Hematopoietic multipotent progenitor cell treated with erythropoietin and hydrocortisone succinate and interleukin-3 and kit ligand, for 4 days (in vitro differentiated cells): Measurements from ENCODE around the gene TRIM2.
"Not testable (repeated sequence)": the region's sequence is repeated elsewhere in the genome, so short reads cannot be mapped to it uniquely, and the experiment has no call there.

Experiments
- DNase-seq: peaks from one replicate; pipeline ENCODE4 v3.0.0-alpha.2; 2015

The TRIM2 gene

DNA sequence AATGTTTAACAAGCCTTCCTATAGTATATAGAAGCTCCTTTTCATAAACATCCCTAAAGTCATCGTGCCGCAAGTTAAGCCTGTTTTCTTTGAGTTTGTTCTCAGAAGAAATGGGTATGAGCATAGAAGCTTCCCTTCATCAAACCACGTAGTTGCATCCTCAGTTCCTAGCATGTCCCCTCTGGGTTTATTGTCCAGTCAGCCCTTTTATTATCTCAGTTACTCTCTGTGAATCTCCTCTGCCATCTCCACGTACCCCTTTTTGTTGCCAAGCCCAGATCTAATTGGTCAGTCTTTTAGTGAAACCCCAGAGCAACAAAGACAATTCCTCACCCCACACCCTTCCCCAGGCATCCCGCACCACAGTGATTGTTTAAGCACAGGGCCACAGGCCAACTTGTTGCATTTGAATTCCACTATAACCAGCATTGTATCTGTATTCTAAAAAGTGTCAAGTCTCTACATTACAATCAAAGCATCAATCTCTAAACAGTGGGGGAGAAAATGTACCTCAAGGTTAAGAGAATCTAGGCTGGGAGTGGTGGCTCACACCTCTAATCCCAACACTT lies 12.4 kb upstream of the TRIM2 start:
- no peak for DNase-seq

DNA sequence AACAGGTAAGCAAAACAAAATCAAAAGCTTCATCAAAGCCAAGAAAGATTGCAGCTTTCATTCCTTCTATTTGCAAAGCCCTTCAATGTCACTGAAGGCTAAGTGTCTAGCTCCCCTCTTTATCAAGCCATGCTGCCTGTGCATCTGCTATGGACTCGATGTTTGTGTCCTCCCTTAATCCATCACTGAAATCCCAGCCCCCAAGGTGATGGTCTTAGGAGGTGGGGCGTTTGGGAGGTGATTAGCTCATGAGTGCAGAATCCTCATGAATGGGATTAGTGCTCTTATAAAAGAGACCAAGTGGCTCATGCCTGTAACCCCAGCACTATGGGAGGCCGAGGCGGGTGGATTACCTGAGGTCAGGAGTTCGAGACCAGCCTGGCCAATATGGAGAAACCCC lies 6.9 kb upstream of the TRIM2 start:
- DNase-seq: no peak

DNA sequence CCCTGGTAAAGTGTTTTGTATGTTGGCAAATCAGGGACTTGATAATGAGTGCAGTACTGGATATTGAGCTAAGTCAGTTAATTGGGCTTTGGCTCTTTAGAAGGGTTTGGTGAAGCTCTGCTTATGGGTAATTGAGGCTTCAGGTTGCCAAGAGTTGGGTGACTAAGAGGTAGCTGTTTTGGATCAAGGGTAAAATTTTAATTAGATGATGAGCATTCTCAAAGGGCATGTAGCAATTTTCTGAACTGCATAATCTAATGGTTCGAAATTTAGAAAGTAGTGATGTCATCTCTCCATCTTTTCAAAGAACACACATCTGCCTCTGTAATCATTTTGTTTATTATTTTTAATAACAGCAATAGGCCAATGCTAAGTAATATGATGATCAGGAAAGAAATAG lies 5.5 kb upstream of the TRIM2 start:
- DNase-seq: no peak

DNA sequence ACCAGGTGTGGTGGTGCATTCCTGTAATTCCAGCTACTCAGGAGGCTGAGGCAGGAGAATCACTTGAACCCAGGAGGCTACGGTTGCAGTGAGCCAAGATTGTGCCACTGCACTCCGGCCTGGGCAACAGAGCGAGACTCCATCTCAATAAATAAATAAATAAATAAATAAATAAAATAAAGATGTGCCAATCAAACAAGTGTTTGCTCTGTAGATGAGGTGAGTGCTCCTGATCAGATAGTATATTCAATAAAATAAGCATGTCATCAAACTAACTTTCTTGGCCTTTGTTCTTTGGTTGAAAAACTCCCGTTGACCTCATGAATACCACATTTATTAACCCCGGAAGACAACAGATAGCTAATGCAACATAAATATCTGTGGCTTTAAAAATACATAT lies 497 bp upstream of the TRIM2 start:
- not testable (repeated sequence) for DNase-seq

DNA sequence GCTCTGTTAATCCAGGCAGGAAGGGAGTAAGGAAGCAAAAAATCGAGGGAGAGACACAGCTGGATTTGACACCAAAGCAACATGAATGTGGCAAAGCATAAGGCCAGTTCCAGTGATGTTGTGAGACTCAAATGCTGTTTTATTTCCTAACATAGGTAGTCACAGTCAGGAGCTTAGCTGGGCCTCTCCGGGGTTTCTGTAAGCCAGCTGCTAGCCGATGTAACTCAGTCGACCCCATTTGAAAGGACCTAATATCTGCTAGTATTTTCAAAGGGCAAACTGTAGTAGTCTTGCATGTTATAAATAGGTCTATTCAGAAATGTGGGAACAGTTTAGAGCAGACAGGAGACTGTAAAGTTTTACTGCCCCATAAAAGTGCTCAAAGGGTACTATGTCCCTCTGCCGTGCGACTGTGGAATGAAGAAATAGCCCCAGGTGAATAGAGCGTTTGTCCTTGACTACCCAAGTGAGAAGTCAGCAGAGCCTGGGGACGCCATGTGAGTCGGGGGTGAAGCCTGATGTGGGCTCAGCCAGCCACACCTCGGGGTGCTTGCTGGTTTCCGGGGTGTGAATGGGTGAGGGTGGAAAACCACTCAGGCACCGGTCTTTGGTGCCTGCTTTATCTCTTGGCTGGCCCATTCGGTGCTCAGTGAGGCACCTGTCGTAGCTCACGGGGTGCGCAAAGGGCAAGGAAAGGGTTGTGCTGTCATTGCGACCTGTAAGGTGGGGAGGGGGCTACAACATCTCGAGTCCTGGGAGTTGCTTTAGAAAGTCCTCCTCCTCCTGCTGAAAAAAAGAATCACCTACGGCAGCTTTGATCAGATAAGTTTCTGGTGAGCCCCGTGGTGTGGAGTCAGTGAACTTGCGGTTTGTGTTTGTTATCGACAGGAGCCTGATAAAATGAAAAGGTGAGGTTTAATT lies 745 bp downstream of the TRIM2 start:
- DNase-seq: no peak

DNA sequence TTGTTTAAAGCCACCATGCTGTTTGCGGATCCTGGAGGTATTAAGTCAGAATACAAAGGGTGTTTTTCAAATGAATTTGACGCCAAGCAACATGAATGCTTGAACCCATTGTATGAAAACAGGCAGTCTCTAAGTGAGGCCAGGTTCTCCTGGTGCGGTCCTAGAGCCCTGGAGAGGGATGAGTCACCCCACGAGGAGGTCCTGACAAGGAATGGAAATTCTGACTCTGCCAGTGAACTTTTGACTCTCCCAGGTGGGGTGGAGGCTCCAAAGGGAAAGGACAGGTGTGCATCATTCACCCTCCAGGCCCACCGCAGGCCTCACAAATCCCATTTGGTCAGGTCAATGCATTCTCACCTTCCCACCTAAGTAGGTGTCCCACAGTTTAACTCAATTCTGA lies 1.5 kb downstream of the TRIM2 start:
- no peak for DNase-seq

DNA sequence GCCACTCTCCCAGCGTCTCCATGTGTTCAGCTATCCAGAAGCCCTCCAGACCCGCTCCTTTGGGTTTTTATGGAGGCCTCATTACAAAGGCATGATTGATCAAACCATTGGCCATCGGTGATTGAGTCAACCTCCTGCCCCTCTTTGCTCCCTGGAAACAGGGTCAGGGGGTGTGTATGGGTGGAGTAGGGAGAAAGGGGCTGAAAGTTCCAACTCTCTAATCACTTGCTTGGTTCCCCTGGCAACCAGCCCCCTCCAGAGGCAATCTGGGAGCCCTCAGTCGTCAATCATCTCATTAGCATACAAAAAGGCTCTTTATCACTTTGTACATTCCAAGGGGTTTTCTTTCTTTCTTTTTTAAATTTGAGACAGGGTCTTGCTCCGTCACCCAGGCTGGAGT lies 2.3 kb downstream of the TRIM2 start:
- no peak for DNase-seq

DNA sequence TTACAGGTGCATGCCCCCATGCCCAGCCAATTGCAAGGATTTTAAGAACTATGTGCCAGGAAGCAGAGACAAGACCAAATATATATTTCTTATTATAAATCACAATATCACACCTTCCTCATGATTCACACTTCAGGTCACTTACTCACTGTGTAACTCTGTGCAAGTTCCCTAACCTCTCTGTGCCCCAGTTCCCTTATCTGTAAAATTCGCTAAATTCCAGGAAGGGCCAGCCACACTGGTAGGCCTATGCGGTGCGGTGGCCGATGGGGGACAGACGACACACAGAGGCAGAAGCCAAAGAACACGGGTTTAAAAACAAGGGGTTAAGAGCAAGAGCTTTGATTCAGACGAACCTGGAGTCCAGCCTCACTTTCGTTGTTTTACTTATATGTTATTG lies 2.8 kb downstream of the TRIM2 start:
- no peak for DNase-seq

DNA sequence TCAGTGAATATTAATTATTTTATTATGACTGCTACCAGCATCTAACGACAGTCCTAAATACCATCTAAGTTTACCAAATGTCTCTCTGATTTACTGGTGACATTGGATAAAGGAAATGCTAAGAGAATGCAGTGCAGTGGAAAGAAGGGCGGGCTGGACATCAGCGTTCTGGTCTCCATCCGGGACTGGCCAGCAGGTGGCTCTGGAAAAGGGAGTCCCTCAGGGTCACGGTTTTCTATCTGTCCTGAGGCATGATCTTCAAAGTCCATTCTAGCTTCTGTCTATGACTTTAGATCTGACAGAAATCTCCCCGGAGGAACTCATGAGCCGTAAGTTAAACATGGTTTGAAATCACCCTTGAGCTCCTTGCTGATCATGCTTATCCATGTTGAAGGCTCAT lies 3.3 kb downstream of the TRIM2 start:
- peak; percentile 35 for DNase-seq

DNA sequence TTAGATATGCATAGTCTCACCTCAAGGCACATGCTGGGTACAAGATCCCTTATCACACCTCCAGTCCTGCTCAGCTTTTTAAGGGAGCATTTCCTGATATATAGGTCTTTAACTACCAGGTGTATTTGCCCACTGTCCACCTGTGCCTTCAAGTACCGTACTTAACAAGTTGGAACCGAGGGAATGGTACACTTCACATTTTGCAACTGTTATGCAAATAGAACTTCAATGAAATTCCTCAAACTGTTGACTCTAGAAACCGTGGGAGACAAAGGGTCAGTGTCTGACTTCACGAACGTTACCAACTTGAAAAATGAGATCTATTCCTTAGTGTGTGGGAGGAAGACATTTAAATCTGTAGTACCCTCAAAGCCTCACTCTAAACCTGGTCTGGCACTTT lies 5.2 kb downstream of the TRIM2 start:
- no peak for DNase-seq

DNA sequence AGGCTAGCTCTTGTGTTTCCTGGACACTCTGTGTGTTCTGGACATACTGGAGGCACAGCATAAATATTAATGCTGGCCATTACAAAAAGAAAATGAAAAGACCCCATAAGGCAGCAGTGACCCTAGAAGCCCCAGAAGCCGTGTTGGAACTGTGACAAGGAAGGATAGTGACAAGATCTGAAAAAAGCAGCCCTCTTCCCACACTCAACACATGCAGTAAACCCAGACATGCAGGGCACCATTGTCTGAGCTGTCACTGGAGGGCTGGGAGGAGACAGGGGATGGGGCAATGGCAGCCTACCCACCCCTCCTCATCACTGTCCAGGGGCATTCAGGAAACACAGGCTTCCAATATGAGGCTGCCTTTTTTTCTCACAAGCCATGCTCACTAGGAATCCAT lies 6.5 kb downstream of the TRIM2 start:
- no peak for DNase-seq

DNA sequence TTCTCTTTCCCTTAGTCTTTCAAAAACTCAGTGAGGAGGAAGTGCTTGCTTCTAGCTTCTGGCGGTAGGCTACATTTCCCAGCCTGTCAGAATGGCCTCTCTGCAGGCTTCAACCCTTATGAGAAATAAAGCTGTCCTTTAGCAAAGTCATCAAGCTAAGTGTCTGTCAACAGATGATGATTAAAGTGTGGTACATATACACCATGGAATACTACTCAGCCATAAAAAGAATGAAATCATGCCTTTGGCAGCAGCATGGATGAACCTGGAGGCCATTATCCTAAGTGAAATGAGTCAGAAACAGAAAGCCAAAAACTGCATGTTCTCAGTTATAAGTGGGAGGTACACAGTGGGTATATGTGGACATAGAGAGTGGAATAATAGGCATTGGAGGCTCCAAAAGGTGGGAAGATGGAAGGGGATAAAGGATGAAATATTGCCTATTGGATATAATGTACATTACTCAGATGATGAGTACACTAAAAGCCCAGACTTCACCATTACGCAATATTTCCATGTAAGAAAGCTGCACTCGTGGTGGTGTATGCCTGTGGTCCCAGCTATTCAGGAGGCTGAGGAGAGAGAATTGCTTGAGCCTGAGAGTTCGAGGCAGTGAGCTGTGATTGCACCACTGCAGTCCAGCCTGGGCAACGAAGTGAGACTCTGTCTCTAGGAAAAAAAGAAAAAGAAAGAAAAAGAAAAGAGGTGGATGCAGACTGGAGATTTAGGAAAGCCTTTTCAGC lies 7.9 kb downstream of the TRIM2 start:
- DNase-seq: peak; percentile 31

DNA sequence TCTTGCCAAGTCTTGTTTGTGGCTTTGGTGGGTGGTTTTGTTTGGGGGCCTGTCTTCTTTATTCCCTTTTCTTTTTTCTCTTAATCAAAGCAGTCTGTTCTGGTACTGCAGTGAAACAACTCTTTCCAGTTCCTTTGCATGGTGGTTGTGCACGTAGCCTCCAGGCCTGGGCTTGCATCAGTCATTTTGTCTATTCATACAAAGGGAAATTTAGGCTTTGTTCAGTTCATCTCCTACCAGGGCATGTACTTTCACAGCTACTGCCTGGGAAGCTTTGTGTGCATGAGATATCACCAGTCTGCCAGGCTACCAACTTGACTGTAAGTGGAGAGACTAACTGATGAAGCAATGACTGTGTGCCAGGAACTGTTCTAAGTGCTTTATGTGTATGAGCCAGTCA lies 8.5 kb downstream of the TRIM2 start:
- DNase-seq: no peak

DNA sequence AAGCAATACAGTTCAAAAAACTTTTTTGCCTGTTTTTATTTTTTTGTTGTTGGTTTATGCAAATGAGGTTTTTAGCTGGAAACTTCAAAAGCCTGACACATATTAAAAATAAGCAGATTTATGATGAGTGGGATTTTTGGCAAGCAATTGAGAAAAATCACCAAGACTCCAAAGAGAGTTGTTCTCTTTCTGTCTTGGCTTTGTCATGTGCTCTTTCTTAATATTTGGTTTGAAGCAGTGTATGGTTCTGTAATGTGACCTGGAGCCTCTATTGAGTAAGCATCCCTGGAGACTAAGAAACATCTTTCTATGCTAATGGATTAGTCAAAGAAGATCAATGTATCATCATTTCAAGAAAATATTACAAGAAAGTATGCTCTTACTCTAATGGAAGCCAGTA lies 11.7 kb downstream of the TRIM2 start:
- no peak for DNase-seq

DNA sequence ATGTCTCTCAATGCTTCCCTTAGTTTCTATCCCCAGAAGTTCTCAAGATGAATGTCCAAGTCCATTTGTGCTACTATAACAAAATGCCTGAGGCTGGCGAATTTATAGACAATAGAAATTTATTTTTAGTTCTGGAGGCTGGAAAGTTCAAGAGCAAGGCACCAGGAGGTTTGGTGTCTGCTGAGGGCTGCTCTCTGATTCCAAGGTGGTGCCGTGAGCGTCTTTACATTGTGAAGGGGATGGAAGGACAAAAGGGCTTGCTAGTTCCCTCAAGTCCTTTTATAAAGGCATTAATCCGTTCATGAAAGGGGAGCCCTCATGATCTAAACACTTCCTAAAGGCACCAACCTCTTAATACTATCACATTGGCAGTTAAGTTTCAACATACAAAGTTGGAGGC lies 12.3 kb downstream of the TRIM2 start:
- DNase-seq: no peak

DNA sequence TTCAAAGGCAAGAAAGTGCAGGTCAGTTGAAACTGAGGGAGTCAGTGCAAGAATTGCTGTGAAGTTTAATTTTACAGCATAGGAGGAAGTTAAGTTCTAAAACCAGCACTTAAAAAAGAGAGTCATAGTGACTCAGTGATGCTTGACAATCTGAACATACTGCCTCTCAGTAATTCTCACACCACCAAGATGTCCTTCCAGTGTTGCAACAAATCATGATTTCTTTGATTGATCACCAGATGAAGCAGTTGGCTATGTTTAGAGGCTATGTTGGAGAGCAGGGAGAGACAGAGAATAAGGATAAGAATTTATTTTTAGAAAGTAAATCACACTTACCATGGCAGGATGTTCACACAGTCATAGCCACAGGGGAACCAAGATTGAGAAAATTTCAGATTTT lies 13.2 kb downstream of the TRIM2 start:
- no peak for DNase-seq

DNA sequence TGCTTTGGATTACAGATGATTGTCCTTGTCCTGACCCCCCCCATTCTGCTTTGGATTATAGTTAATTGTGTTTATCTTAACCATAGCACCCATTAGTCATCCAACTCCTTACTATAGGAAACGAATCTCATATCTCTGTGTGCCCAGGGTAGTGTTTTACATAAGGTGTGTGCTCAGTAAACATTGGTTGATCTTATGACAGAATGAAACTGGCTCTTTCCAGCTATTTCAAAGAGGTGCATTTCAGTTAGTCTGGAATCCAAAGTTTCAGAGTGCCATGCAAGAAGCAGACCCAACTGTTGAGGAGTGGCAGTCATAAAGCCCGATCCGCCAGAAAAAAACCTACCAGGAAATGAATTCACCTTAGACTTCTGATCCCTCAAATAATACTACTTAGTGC lies 14.7 kb downstream of the TRIM2 start:
- DNase-seq: no peak

DNA sequence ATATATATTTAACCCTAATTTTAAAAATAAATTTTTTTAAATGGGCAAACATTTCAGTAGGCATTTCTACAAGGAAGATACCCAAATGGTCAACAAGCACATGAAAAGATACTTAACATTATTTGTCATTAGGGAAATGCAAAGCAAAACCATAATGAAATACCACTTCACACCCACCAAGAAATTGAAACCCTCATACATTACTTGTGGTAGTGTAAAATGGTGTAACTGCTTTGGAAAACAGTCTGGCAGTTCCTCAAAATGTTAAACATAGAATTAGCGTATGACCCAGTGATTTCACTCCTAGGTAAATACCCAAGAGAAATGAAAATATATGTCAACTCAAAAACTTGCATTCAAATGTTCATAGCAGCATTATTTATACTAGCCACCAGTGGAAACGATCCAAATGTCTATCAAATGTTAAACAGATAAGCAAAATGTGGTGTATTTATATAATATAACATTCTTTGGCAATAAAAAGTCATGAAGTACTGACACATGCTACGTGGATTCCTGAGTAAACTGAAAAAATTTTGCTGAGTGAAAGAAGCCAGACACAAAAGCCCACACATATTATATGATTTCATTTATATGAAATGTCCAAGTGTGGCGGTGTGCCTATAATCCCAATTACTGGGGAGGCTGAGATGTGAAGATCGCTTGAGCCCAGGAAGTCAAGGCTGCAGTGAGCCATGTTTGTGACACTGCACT lies 16.6 kb downstream of the TRIM2 start:
- DNase-seq: no peak

DNA sequence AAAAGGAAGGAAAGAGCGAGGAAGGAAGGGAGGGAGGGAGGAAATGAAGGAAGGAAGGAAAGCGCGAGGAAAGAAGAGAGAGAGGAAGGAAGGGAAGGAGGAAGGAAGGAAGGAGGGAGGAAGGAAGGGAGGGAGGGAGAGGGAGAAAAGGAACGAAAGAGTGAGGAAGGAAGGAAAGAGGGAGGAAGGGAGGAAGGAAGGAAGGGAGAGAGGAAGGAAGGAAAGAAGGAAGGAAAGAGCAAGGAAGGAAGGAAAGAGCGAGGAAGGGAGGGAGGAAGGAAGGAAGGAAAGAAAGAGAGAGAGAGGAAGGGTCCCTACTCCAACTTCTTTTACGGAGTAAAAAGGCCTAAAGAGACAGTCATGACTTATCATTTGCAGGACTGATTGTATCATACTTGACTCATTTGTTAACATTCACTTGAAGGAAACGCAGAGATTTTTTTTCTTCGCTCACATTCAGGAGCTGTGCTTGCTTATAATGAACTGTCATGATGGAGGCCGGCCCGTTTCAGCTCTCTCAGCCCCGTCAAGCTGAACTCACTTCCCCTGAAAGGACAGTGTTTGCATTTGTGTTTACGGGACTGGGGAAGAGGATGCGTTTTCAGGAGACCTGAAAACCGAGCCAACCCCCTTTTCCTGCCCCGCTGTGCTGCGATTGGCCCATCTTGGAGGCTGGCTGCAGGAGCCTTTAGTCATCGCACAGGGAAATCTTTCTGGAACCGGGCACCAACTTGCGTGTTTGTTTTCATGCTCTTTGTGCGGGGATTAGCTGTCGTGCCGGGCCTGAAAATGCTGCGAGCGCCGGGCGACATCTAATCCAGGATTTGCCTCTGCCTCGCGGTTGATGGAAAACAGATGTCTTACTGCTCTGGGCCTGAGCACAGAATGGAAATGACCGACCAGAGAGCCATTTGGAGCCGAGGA lies 17.8 kb downstream of the TRIM2 start:
- DNase-seq: peak; percentile 41

DNA sequence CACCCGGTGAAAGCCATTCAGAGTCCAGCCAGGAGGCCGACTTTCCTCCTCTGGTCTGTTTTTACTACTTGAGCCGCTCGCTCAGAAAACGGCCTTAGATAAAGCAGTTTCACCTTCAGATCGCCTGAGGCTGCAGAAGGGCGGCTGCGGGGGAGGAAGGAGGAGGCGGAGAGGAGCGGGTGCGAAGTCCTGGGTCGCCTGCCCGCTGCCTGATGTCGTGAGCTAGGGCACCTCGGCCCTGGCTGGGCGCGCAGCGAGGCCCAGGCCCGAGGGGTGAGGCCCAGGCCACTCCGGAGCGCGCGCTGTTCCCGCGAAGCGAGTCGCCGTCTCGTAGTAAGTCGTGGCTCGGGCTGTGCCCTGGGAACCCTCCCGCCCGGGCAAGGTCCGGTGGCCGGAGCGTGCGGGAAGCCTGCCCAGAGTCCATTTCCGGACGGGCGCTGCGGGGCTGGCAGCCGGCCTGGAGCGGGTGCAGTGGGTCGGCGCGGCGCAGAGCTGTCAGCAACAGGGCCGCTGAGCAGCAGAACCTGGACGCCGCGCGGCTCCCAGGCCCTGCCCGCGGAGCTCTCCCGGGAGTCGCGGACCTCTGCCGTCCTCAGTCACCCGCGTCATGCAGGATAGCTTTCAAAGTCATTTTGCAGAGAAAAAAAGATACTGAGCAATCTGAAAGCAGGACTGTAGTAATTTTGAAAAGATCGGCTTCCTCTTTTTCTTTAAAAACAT lies 18.6 kb downstream of the TRIM2 start:
- peak; percentile 52 for DNase-seq

DNA sequence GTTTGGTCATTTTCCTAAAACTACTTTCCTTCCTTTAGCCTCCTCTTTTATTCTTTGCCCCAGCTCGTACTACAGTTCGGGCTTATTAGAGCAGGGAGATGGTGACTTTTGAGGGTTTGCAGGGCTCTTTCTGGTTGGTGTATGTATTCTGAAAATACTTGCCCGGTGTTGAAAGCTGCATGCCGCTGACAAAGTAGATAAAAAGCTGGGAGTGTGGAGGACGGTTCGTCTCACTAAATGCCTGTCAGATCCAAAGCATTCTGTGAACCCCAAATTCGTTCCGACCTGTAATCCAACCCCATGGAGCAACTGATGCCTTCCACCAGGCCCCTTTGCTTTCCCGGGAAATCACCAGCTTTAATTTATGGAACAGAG lies 19.2 kb downstream of the TRIM2 start:
- DNase-seq: peak; percentile 45

DNA sequence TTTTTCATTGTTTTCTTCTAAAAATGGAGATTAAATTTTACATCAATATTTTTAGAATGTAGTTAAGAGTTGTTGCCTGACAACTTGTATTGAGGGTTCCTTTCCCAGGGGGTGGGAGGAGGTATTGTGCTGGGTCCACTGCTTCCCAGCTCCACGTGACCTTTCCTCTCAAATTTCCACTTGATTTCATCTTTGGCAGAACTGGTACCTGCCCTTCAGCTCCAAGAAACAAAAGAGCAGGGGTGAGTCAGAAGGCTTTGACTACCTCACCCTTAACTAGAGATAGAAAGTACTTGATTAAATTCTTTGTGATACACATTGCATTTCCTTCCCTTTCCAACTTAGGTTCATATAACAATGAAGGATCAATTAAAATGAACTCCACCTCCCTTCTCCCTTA lies 19.7 kb downstream of the TRIM2 start:
- no peak for DNase-seq
